NCI-H2171 (cell line): ENCODE results near the gene PRDM5.

Experiments used
- DNase-seq: peaks from one replicate; lab custom pipeline; 2025; lab: John Stamatoyannopoulos, UW

PRDM5 gene

GRCh38 chr4:120819805-120820437 is 102.6 kb downstream of the PRDM5 start:
- no peak for DNase-seq

DNA sequence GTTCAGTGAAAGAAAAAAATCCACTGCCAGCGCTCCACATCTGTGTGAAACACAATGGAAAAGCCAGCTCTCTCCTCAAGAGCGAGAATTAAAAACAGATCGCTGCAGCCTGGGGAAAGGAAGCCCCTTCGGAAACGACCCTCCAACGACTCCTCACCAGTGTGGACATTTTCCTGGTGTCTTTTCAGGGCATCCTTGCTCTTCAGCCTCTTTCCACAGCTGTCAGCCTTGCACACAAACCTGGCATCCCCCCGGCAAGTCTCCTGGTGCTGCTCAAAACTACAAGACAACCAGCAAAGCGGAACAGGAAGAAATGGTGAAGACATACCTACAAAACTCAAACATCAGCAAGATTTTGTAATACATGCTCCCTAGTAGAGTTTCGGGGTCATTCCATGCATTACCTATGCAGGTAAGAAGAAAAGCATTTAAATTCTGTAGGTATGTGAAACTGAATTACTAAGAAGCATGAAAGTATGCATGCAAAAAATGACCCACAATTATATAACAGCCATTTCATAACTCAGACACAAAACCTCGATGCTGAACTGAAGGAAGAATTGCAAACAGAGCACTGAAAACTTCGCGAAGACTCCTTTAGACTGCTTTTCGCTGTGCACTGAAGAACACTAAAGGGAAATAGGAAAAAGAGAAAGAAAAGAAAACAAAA is 106.1 kb downstream of the PRDM5 start:
- no peak for DNase-seq

DNA sequence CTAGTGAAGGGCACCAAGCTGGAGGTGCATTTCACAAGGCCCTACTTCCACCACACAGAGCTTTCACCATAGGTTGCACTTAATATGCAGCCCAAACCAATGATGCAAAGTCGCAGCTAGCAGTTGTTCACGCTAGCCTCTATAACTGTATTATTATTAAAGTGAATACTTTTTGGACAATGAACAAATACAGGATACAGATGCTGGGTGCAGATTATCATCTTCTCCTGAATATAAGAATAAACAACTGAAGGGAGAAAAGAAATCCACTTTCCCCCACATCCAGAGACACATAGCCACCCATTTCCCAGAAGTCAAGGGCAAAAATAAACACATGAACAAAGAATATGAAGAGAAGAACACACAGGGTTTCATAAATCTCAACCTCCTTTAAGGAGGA is 107.2 kb downstream of the PRDM5 start:
- no peak for DNase-seq

DNA sequence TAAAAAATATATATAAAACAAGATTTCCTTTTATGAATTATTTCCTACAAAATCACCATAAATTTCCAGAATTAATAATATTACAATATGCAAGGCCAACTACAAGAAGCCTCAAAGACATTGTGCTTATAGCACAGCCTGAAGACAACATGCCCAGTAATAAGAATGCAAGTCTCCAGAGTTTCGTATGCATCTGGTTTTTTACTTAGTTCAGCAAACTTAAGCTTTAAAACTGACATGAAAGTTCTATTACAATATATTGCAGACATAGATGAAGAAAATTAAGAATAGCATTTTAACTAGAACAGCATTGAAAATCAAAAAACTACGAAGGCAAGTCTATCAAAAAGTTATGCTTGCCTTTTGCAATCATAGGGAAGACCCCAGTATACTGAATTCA is 107.6 kb downstream of the PRDM5 start:
- no peak for DNase-seq

DNA sequence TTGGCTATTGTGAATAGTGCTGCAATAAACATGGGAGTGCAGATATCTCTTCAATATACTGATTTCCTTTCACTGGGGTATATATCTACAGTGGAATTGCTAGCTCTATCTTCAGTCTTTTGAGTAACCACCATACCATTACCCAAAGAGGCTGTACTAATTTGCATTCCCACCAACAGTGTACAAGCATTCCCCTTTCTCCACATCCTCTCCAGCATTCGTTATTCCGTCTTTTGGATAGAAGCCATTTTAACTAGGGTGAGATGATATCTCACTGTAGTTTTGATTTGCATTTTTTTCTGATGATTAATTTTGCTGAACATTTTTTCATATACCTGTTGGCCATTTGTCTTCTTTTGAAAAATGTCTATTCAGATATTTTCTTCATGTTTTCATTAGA is 110.3 kb downstream of the PRDM5 start:
- DNase-seq: no peak

DNA sequence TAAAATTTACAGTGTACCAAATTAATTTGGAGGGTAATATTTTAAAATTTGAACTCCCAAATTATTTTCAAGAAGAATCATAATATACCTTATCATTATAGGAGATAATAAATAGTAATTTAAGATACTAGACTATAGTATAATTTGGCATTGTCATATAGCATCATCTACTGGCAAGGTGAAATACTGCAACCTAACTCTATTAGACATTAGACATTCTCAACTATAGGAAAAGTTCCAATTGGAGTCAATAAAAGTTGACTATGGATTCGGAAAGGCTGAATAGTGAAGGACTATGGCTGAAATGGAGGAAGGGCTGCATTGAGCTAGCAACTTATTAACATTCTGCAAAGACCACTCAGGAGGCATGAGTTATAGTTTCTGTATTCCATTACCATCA is 113.0 kb downstream of the PRDM5 start:
- no peak for DNase-seq

GRCh38 chr4:120808475-120809141 is 113.9 kb downstream of the PRDM5 start:
- no peak for DNase-seq

GRCh38 chr4:120801137-120801758 is 121.3 kb downstream of the PRDM5 start:
- no peak for DNase-seq

DNA sequence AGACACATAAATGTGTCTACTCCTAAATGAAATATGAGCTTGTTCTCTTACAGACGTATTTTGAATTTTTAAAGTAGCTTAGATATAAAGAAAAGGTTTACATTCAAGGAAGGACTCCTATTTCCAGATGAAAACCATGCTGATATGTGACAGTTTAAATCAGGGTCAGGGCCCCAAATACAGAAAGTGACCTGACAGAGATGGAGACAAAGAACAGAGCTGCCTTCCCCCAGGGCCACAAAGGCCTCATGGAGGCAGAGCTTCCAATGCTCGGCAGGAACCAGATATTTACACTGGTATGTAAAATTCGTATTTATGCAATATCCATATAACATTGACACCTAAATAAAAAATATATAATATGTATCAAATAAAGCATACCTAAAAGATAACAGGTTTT is 124.0 kb downstream of the PRDM5 start:
- no peak for DNase-seq

DNA sequence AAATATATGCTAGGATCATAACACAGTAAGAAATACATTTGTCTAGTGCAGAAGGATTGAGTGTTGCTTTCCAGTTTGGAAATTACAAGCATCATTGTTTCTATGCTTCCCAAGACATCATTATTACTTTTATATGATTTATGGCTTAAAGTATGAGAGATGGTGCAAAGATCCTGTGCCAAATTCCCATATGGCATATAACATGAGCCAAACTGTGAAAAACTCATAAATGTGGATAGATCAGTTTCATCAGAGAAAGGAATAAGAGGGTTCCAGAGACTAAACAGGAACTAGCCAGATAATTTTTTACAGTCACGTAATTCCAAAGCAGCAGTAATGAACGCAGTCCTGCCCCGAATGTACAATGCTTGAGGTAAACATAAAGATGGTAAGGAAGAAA is 126.3 kb downstream of the PRDM5 start:
- no peak for DNase-seq

DNA sequence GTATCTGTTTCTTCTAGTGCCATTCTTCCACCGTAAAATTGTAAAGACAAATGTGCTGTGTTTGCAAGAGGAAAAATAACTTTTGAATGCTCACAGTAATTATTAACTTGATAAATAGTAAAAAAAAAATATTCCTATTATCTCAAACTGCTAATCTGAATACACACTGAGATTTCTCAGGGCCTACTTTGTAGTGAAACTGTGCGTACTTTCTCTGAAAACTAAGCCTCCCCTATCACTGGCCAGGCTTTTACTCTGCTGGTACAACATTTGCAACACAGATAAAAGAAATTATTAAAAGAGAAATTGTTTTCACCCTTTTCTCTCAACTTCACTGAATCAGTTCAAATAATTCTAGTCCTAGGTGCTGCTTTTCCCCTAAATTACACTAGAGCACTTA is 137.3 kb downstream of the PRDM5 start:
- DNase-seq: no peak

DNA sequence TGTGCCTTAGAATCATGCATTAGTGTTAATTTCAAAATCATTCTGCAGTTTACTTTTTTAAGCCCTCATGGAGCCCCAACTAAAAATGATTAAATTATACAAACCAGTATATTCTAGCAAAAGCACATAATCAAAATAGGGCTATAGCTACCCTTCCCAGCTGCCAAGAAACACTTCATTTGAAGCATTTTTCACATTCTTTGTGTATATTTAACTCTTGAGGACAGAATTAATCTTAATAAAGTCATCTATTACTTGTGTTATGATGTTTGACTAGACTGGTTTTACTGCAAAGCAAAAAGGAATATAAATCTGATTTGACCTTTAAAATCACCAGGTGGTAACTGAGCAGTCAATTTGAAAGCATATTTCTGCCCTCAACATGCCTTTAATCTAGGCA is 145.1 kb downstream of the PRDM5 start:
- DNase-seq: no peak

DNA sequence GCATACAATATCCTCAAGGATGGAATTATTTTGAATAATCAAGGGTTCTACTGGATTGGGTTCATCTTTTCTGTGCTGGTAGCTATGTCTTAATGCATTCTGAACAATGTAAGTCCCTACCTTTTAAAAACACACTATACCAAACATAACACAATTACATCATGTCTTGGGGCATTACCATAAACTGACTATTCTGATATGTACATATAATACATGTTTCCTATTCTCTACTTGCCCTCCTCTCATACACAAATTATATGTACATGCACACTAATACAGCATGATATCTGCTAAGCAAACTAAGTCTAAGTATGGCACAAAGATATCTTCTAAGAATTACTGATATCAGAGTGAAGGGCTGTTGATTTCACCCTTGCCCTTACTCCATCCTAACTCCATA is 147.1 kb downstream of the PRDM5 start:
- DNase-seq: no peak

DNA sequence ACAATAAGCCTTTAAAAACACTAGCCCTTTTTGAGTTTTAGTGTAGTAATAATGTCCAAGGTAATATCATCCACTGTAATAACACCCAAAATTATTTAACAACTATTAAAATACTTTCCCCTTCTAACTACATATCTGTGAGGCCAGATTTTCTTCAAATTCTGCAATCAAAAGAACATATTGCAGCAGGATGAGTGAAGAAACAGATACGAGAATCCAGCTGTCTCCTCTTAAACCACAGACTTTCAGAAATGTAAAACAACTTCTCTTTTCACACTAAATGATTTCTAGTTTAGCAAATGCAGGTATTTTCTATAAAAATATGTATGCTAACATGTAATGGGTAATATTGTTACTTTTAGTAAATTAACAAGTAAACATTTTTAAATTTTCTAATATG is 148.9 kb downstream of the PRDM5 start:
- no peak for DNase-seq

DNA sequence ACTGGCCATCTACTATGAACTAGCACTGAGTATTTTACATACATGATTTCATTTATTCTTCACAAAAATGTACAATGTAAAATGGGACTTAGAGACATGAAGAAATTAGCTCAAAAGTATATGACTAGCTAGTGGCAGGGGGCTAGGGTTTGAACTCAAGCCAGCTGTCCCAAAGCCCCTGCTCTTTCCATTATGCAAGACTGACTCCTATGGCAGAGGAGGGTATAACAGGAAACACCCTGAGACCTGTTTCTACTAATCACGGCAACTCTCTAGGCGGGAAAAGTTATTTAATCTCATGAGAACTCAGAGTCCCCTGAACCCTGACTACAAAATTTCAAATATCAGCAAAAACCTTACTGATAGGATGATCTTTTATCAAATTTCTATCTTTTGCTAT is 150.6 kb downstream of the PRDM5 start:
- no peak for DNase-seq

- no peak for DNase-seq
These were observed 151.6 kb downstream of the PRDM5 start for GRCh38 chr4:120770897-120771296.

- no peak for DNase-seq
These were observed 153.3 kb downstream of the PRDM5 start for GRCh38 chr4:120769227-120769626.

DNA sequence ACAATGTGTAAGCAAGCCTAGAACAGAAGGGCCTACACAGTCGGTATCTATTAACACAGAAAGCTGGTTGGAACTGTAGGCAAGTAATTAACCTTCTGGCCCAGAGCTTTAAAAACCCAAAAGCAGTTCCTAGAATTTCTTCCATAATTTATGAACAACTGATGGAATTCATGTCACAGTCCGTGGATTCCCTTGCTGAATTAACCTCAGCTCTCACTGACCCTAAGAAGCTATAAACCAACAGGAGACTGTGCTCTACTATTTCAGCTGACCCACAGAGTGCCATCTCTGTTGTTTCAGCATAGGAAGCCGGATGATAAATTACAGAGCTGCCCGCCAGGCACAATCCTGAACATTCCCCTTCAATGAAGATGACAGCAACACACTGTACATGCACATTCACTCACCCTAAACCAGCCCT is 157.3 kb downstream of the PRDM5 start:
- no peak for DNase-seq

DNA sequence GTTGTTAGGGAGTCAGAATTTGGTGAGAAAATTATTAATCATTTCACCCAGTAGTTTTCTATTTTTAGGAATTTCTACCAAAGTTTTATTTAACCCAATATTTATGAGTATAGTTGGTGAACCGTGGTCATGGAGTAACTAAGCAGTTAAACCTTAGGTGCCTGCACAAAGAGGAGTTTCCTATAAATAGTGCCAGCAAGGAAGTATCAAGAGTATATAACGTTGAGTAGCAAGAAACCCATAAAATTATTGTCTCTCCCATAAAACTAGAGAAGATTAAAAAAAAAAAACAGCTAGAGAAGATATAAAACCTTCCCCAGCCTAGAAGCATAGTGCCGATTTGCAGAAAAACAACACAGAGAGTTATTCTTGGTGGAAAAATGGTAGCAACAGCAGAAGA is 158.9 kb downstream of the PRDM5 start:
- DNase-seq: no peak

GRCh38 chr4:120761070-120761469 is 161.5 kb downstream of the PRDM5 start:
- no peak for DNase-seq

GRCh38 chr4:120760047-120760446 is 162.5 kb downstream of the PRDM5 start:
- no peak for DNase-seq

DNA sequence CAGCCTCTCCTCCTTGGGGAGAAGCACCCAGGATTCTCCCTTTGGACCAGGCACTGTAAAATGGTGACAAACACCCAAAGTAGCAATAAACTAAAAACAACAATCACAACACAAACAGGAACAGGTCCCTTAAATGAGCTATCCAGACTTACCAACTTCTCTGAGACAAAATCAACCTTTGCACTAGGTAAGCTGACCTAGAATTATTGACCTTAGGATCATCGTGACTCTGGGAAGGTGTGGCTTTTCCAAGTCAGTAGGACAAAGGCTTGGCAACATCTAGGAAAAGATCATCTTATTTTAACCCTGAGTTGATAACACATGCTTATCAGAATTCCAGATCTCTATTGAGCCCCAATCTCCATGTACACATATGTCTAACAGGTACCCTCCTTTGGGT is 166.7 kb downstream of the PRDM5 start:
- DNase-seq: no peak

- DNase-seq: no peak
These were observed 167.9 kb downstream of the PRDM5 start for GRCh38 chr4:120754590-120754989.
